GM18520 (cell line): ENCODE results near the gene ENOX1.
"Not testable (repeated sequence)": the region's sequence is repeated elsewhere in the genome, so short reads cannot be mapped to it uniquely, and the experiment has no call there.

ENCODE experiments used
- ATAC-seq: cut with Tn5 transposase; IDR thresholded peaks from one replicate; pipeline ENCODE4 v1.9.1; 2021; ENCODE audit not compliant: unreplicated experiment

The ENOX1 gene

GRCh38 chr13:43185226-43185625, 601.5 kb downstream of the ENOX1 start:
- no peak for ATAC-seq

- no peak for ATAC-seq
These were observed 605.9 kb downstream of the ENOX1 start for GRCh38 chr13:43180837-43181236.

GRCh38 chr13:43180036-43180660, 606.6 kb downstream of the ENOX1 start:
- no peak for ATAC-seq

GRCh38 chr13:43171489-43171888, 615.3 kb downstream of the ENOX1 start:
- ATAC-seq = no peak

- no peak for ATAC-seq
These were observed 616.3 kb downstream of the ENOX1 start for GRCh38 chr13:43170506-43170905.

- not testable (repeated sequence) for ATAC-seq
These were observed 618.3 kb downstream of the ENOX1 start for GRCh38 chr13:43168434-43168833.

- ATAC-seq = no peak
These were observed 619.0 kb downstream of the ENOX1 start for GRCh38 chr13:43167731-43168130.

GRCh38 chr13:43166644-43167457, 619.9 kb downstream of the ENOX1 start:
- no peak for ATAC-seq
